Esophagus squamous epithelium (tissue), 5 donors: ENCODE results near the gene IFT74. TPM values are rescaled to one million over a fixed set of nuclear protein-coding genes. Genes with fewer than 3 reads are reported as not detected.

Source experiments
- DNase-seq: peaks from one replicate; lab custom pipeline; 2025; lab: John Stamatoyannopoulos, UW
- H3K27ac ChIP-seq, 4 donors: fragments of 200-600 bp; sonication (generic); one replicate each; pipeline ENCODE4 v1.5.1; 2016 to 2019; ENCODE audit warnings: mild to moderate bottlenecking in 1 of 4
- H3K27me3 ChIP-seq, 4 donors: fragments of 200-600 bp; sonication (generic); 1 replicate in 3 of 4; 2 replicates in 1 of 4; pipeline versions ENCODE4 v1.5.1 to v1.6.0; 2017 to 2021; ENCODE audit warnings: antibody characterized with exemption in 1 of 4
- H3K36me3 ChIP-seq, 3 donors: fragments of 200-600 bp; sonication (generic); one replicate each; pipeline ENCODE4 v1.5.1; 2016 to 2019
- H3K4me1 ChIP-seq, 3 donors: fragments of 200-600 bp; sonication (generic); one replicate each; pipeline ENCODE4 v1.5.1; 2017 to 2019
- H3K4me3 ChIP-seq, 4 donors: fragments of 200-600 bp; sonication (generic); 1 replicate in 3 of 4; 2 replicates in 1 of 4; pipeline ENCODE4 v1.5.1; 2016 to 2019; ENCODE audit warnings: mild to moderate bottlenecking in 2 of 4, moderate library complexity in 1 of 4
- H3K9me3 ChIP-seq, 3 donors: fragments of 200-600 bp; sonication (generic); one replicate each; pipeline ENCODE4 v1.5.1; 2016 to 2019
- POLR2A ChIP-seq, 4 donors: fragments of 450-650 bp; IDR thresholded peaks; one replicate each; pipeline ENCODE4 v1.6.1; 2017; ENCODE audit warnings: antibody characterized with exemption in 4 of 4, mild to moderate bottlenecking in 4 of 4, moderate library complexity in 3 of 4
- WGBS, 2 donors: methylation state at CpG; one replicate each; pipeline ENCODE4 v1.1.5; 2018; 5-methylcytosine and 5-hydroxymethylcytosine counted together
- intact Hi-C: fragments of 100-400 bp; cut with DNase I; formaldehyde crosslinking; loops from one replicate; pipeline ENCODE4 v1.15.0; 2022
- total RNA-seq, 4 donors: library from RNA; depleted of rRNA; stranded (reverse); fragments of >200 nt; gene quantifications; one replicate each; pipeline ENCODE4 v1.1.0, GENCODE V29; 2016
- TF ChIP-seq, protein P1 (sequence below), 6 experiments: fragments of 450-650 bp in 4 of 6; fragments of 200-600 bp in 2 of 6; sonication (generic) in 2 of 6; IDR thresholded peaks; one replicate each; pipeline ENCODE4 v1.5.1; 2016 to 2019; ENCODE audit warnings: antibody characterized with exemption in 6 of 6, mild to moderate bottlenecking in 4 of 6, moderate library complexity in 4 of 6
- donor health status: DM: yes; HTN: yes; CAD: no.

IFT74 gene
- total RNA-seq, 4 donors from 2014 or later: 6.0 to 17.2 (median 11.8) TPM

GRCh38 chr9:26951794-26952193 lies 4.4 kb upstream of the IFT74 start:
- Histone ChIP-seq H3K4me1 (peaks cover 7 to 19% (median 13%) of the 10 kb centered on the region in 3 donors), H3K27me3 (no peaks in the 10 kb centered on the region), H3K36me3 (no peaks in the 10 kb centered on the region), H3K9me3 (no peaks in the 10 kb centered on the region), H3K27ac (no peak overlapping the region), H3K4me3 (no peak overlapping the region)
- intact Hi-C loops: no loop called here
- WGBS, 2 donors: 70 to 83% methylated on average over 3 of the region's 3 CpGs
- DNase-seq: no peak
- TF ChIP-seq POLR2A (IDR thresholded peaks at IDR 0.05): no peak
- TF ChIP-seq, protein P1, sequence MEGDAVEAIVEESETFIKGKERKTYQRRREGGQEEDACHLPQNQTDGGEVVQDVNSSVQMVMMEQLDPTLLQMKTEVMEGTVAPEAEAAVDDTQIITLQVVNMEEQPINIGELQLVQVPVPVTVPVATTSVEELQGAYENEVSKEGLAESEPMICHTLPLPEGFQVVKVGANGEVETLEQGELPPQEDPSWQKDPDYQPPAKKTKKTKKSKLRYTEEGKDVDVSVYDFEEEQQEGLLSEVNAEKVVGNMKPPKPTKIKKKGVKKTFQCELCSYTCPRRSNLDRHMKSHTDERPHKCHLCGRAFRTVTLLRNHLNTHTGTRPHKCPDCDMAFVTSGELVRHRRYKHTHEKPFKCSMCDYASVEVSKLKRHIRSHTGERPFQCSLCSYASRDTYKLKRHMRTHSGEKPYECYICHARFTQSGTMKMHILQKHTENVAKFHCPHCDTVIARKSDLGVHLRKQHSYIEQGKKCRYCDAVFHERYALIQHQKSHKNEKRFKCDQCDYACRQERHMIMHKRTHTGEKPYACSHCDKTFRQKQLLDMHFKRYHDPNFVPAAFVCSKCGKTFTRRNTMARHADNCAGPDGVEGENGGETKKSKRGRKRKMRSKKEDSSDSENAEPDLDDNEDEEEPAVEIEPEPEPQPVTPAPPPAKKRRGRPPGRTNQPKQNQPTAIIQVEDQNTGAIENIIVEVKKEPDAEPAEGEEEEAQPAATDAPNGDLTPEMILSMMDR (IDR thresholded peaks at IDR 0.05): no peak

- no peaks in the 10 kb centered on the region for H3K36me3 ChIP-seq
- H3K9me3 ChIP-seq: no peaks in the 10 kb centered on the region
- no peak for TF ChIP-seq POLR2A (IDR thresholded peaks at IDR 0.05)
- TF ChIP-seq, protein P1 (IDR thresholded peaks at IDR 0.05): no peak
- no peaks in the 10 kb centered on the region for H3K27me3 ChIP-seq
- no peak for DNase-seq
- 72% methylated on average over 3 of the region's 3 CpGs for WGBS, 2 donors
- no peak overlapping the region for H3K4me3 ChIP-seq
- H3K4me1 ChIP-seq: peaks cover 0 to 21% (median 8%) of the 10 kb centered on the region in 3 donors
- intact Hi-C loops: no loop called here
- peak overlapping the region in 2 of 4 donors; percentile 1 to 24 for H3K27ac ChIP-seq
Measured at GRCh38 chr9:26954050-26954508, 2.1 kb upstream of the IFT74 start.

GRCh38 chr9:26955222-26955903 lies 849 bp upstream of the IFT74 start:
- H3K4me1 ChIP-seq: peaks cover 0 to 21% (median 8%) of the 10 kb centered on the region in 3 donors
- intact Hi-C loops: no loop called here
- H3K9me3 ChIP-seq: no peaks in the 10 kb centered on the region
- peak overlapping the region; percentile 73 to 89 (median 88) for H3K27ac ChIP-seq
- H3K36me3 ChIP-seq: no peaks in the 10 kb centered on the region
- H3K27me3 ChIP-seq: no peaks in the 10 kb centered on the region
- 66 to 68% methylated on average over 4 of the region's 4 CpGs for WGBS, 2 donors
- DNase-seq: no peak
- TF ChIP-seq POLR2A (IDR thresholded peaks at IDR 0.05): no peak
- TF ChIP-seq, protein P1 (IDR thresholded peaks at IDR 0.05): no peak
- peak overlapping the region; percentile 43 to 74 (median 62) for H3K4me3 ChIP-seq

- Histone ChIP-seq H3K27me3 (no peaks in the 10 kb centered on the region), H3K4me3 (peak overlapping the region; percentile 43 to 74 (median 62)), H3K36me3 (no peaks in the 10 kb centered on the region), H3K4me1 (peaks cover 0 to 21% (median 8%) of the 10 kb centered on the region in 3 donors), H3K9me3 (no peaks in the 10 kb centered on the region), H3K27ac (peak overlapping the region; percentile 73 to 89 (median 88))
- intact Hi-C loops: no loop called here
- WGBS, 2 donors: 20 to 32% methylated on average over 6 of the region's 6 CpGs
- DNase-seq: no peak
- TF ChIP-seq, protein P1 (IDR thresholded peaks at IDR 0.05): no peak
- TF ChIP-seq POLR2A (IDR thresholded peaks at IDR 0.05): no peak
Measured at GRCh38 chr9:26956860-26957233, 635 bp downstream of the IFT74 start.

GRCh38 chr9:26971721-26972120 lies 15.5 kb downstream of the IFT74 start:
- Histone ChIP-seq H3K27me3 (no peaks in the 10 kb centered on the region), H3K4me1 (peaks cover 0 to 8% (median 0%) of the 10 kb centered on the region in 3 donors), H3K36me3 (peaks cover 0 to 9% (median 0%) of the 10 kb centered on the region in 3 donors), H3K9me3 (no peaks in the 10 kb centered on the region), H3K4me3 (no peak overlapping the region), H3K27ac (no peak overlapping the region)
- DNase-seq: no peak
- 82 to 83% methylated on average over 1 of the region's 1 CpG for WGBS, 2 donors
- no peak for TF ChIP-seq POLR2A (IDR thresholded peaks at IDR 0.05)
- TF ChIP-seq, protein P1 (IDR thresholded peaks at IDR 0.05): no peak
- intact Hi-C loops: loop anchor here (10.0 kb wide), 1 partner anchor 227 kb away; no protein-coding TSS in a partner anchor
